K562 (cell line): ENCODE results near the gene UBE2E1. TPM values are rescaled to one million over a fixed set of nuclear protein-coding genes. Genes with fewer than 3 reads are reported as not detected.

ENCODE experiments used
- ARID1B ChIP-seq: fragments of 450-650 bp; IDR thresholded peaks from 2 replicates; pipeline ENCODE4 v1.6.1; 2016; ENCODE audit warnings: antibody characterized with exemption, mild to moderate bottlenecking, inconsistent platforms
- COPS2 ChIP-seq: fragments of 450-650 bp; conservative IDR thresholded peaks from 2 replicates; pipeline ENCODE4 v1.6.1; 2016; ENCODE audit warnings: mild to moderate bottlenecking, moderate library complexity
- HBP1 ChIP-seq: fragments of 450-650 bp; formaldehyde crosslinking; IDR thresholded peaks from 2 replicates; pipeline ENCODE4 v1.4.0; 2022; ENCODE audit warnings: missing genetic modification characterization
- ID3 ChIP-seq, 2 experiments: fragments of 250-450 bp in 1 of 2; fragments of 450-650 bp in 1 of 2; sonication (Bioruptor Pico) in 1 of 2; IDR thresholded peaks; 2 replicates each; pipeline versions ENCODE4 v1.6.1 to v1.8.0; 2016 to 2021; ENCODE audit warnings: mild to moderate bottlenecking in 2 of 2, moderate library complexity in 2 of 2, missing compliant biosample characterization in 1 of 2, missing genetic modification characterization in 1 of 2
- MAX ChIP-seq: sonication (generic); formaldehyde crosslinking; IDR thresholded peaks from 2 replicates; pipeline ENCODE4 v1.9.0; 2022; ENCODE audit warnings: mild to moderate bottlenecking, missing genetic modification reagents
- PHF21A ChIP-seq: fragments of 450-650 bp; IDR thresholded peaks from 2 replicates; pipeline ENCODE4 v1.6.1; 2017; ENCODE audit warnings: low read depth, borderline replicate concordance
- POLR2A ChIP-seq: fragments of 450-650 bp; conservative IDR thresholded peaks from 2 replicates; pipeline ENCODE4 v1.6.1; 2016
- POLR2G ChIP-seq: fragments of 200-400 bp; formaldehyde crosslinking; IDR thresholded peaks from 2 replicates; pipeline ENCODE4 v1.6.1; 2017; ENCODE audit warnings: low read depth, mild to moderate bottlenecking, antibody characterized with exemption, low read length, moderate library complexity
- PRMT5 ChIP-seq: sonication (generic); formaldehyde crosslinking; IDR thresholded peaks from 2 replicates; pipeline ENCODE4 v1.5.0; 2020; ENCODE audit warnings: missing genetic modification reagents
- RBBP5 ChIP-seq: fragments of 200-600 bp; sonication (generic); IDR thresholded peaks from 2 replicates; pipeline ENCODE4 v1.6.1; 2012; ENCODE audit warnings: borderline replicate concordance, mild to moderate bottlenecking, low read length, control low read depth, inconsistent platforms; ENCODE audit not compliant: insufficient read depth, poor library complexity, severe bottlenecking
- RBM14 ChIP-seq: fragments of 200-400 bp; formaldehyde crosslinking; IDR thresholded peaks from 2 replicates; pipeline ENCODE4 v1.6.1; 2018; ENCODE audit warnings: low read depth, mild to moderate bottlenecking, low read length, moderate library complexity, borderline replicate concordance; ENCODE audit not compliant: insufficient read depth
- TARDBP ChIP-seq: fragments of 450-650 bp; IDR thresholded peaks from 2 replicates; pipeline ENCODE4 v1.6.1; 2016
- YY1 ChIP-seq, 3 experiments: IDR thresholded peaks; 2 replicates each; pipeline ENCODE4 v1.6.1; 2011; ENCODE audit warnings: low read length in 2 of 3, mild to moderate bottlenecking in 2 of 3, moderate library complexity in 2 of 3, borderline replicate concordance in 1 of 3, control low read depth in 1 of 3, low read depth in 1 of 3; ENCODE audit not compliant: insufficient read depth in 3 of 3, insufficient replicate concordance in 2 of 3, control insufficient read depth in 1 of 3, insufficient read length in 1 of 3; ENCODE audit errors: extremely low read depth in 1 of 3
- ZBTB26 ChIP-seq: fragments of 450-650 bp; formaldehyde crosslinking; IDR thresholded peaks from 2 replicates; pipeline ENCODE4 v1.4.0; 2022; ENCODE audit warnings: missing genetic modification characterization
- ZNF3 ChIP-seq: fragments of 250-450 bp; sonication (Bioruptor Pico); IDR thresholded peaks from 2 replicates; pipeline ENCODE4 v1.5.0; 2021; ENCODE audit warnings: mild to moderate bottlenecking, moderate library complexity
- ZNF347 ChIP-seq: fragments of 450-650 bp; formaldehyde crosslinking; IDR thresholded peaks from 2 replicates; pipeline ENCODE4 v1.4.0; 2020; ENCODE audit warnings: low read depth, mild to moderate bottlenecking, moderate library complexity
- ZNF431 ChIP-seq: sonication (generic); formaldehyde crosslinking; IDR thresholded peaks from 2 replicates; pipeline ENCODE4 v1.8.0; 2022; ENCODE audit warnings: mild to moderate bottlenecking, missing genetic modification reagents
- ZNF586 ChIP-seq: fragments of 450-650 bp; formaldehyde crosslinking; conservative IDR thresholded peaks from 2 replicates; pipeline ENCODE4 v1.4.0; 2020; ENCODE audit warnings: mild to moderate bottlenecking, moderate library complexity
- polyA plus RNA-seq, 8 experiments: library from polyadenylated mRNA; depleted of rRNA in 4 of 8; stranded (reverse) in 5 of 8; unstranded in 3 of 8; fragments of >200 nt; fragmentation: Nextera tagmentation in 2 of 8; fragmentation: Illumina TruSeq in 1 of 8; extraction: Ambion mirVana in 2 of 8; extraction: Trizol in 1 of 8; gene quantifications; 2 replicates each; pipeline versions ENCODE4 v1.2.1 to v1.2.3, GENCODE V29; 2011 to 2014; ENCODE audit warnings: inconsistent platforms in 1 of 8, missing spikeins in 1 of 8
- total RNA-seq, 7 experiments: library from RNA; depleted of rRNA in 6 of 7; stranded (reverse); fragments of >200 nt in 6 of 7; fragmentation: Illumina TruSeq in 2 of 7; extraction: Trizol in 2 of 7; gene quantifications; 2 replicates each; pipeline versions ENCODE4 v1.2.1 to v1.2.3, GENCODE V29; 2011 to 2021; ENCODE audit warnings: low replicate concordance in 1 of 7
- TF ChIP-seq, protein P1 (sequence below): sonication (generic); formaldehyde crosslinking; IDR thresholded peaks from 2 replicates; pipeline ENCODE4 v1.8.1; 2023; ENCODE audit warnings: mild to moderate bottlenecking, missing genetic modification reagents

Gene UBE2E1
- total and polyA plus RNA-seq, 9 of the 15 experiments (the other 6 are each of a cell fraction or from before 2014, with no cell fraction given) = 54.4 to 294 (median 165) TPM

- TF ChIP-seq ARID1B = no peak
- 0 out of 2 replicates have a peak, but pooled peaks have one; percentile 36 for TF ChIP-seq POLR2A
- peak; percentile 69 for TF ChIP-seq POLR2G
- no peak for TF ChIP-seq COPS2
- no peak for TF ChIP-seq ID3 (CRISPR knock-in tag; IDR thresholded peaks at IDR 0.05)
- TF ChIP-seq ID3 (tag; IDR thresholded peaks at IDR 0.05) = no peak
- no peak for TF ChIP-seq ZNF586
- no peak for TF ChIP-seq ZNF3 (CRISPR knock-in tag)
- TF ChIP-seq, protein P1, sequence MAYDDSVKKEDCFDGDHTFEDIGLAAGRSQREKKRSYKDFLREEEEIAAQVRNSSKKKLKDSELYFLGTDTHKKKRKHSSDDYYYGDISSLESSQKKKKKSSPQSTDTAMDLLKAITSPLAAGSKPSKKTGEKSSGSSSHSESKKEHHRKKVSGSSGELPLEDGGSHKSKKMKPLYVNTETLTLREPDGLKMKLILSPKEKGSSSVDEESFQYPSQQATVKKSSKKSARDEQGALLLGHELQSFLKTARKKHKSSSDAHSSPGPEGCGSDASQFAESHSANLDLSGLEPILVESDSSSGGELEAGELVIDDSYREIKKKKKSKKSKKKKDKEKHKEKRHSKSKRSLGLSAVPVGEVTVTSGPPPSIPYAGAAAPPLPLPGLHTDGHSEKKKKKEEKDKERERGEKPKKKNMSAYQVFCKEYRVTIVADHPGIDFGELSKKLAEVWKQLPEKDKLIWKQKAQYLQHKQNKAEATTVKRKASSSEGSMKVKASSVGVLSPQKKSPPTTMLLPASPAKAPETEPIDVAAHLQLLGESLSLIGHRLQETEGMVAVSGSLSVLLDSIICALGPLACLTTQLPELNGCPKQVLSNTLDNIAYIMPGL (CRISPR knock-in tag) = no peak
- no peak for TF ChIP-seq TARDBP
- TF ChIP-seq YY1 (IDR thresholded peaks at IDR 0.05; ENCODE audit: borderline replicate concordance in 1 of 3, control insufficient read depth in 1 of 3, extremely low read depth in 1 of 3, insufficient read depth in 3 of 3, insufficient read length in 1 of 3, insufficient replicate concordance in 2 of 3, low read depth in 1 of 3, low read length in 2 of 3) = peak; percentile 49 to 82 (median 68)
- no peak for TF ChIP-seq ZBTB26 (CRISPR knock-in tag)
- TF ChIP-seq PRMT5 (CRISPR knock-in tag) = no peak
- TF ChIP-seq MAX (CRISPR knock-in tag) = no peak
- TF ChIP-seq ZNF347 (CRISPR knock-in tag) = no peak
- no peak for TF ChIP-seq HBP1 (CRISPR knock-in tag)
- no peak for TF ChIP-seq PHF21A
- no peak for TF ChIP-seq ZNF431
- TF ChIP-seq RBBP5 = peak; percentile 58
- TF ChIP-seq RBM14 = no peak
Measured at GRCh38 chr3:23810343-23811184, 4.8 kb downstream of the UBE2E1 start (continued).
